Keratinocyte (primary cell): ENCODE results near the gene SIM2. TPM values are rescaled to one million over a fixed set of nuclear protein-coding genes. Genes with fewer than 3 reads are reported as not detected.
A peak's percentile ranks its signal among the peaks of the same experiment; 100 is the strongest.

Source experiments
- DNase-seq: peaks from one replicate; pipeline ENCODE4 v3.0.0-alpha.2; 2011; ENCODE audit warnings: low read depth, missing footprints, low spot score
- FAIRE-seq: peaks from 2 replicates; lab custom pipeline; 2011; peaks lifted over from hg19 to GRCh38; lab: Jason Lieb, UNC
- H2AFZ ChIP-seq: 2 replicates; pipeline ENCODE4 v1.6.0; 2012; ENCODE audit warnings: low read length, control low read depth, inconsistent platforms; ENCODE audit not compliant: control insufficient read depth
- H3K27ac ChIP-seq: 2 replicates; pipeline ENCODE4 v1.5.1; 2011; ENCODE audit warnings: low read length; ENCODE audit not compliant: control insufficient read depth, insufficient read depth
- H3K27me3 ChIP-seq: 3 replicates; pipeline ENCODE4 v1.6.0; 2011; ENCODE audit warnings: low read length; ENCODE audit not compliant: control insufficient read depth, insufficient read depth; ENCODE audit errors: extremely low read depth
- H3K36me3 ChIP-seq, 2 experiments: 2 replicates in 1 of 2; 3 replicates in 1 of 2; pipeline ENCODE4 v1.5.1; 2011; ENCODE audit warnings: low read length in 2 of 2, mild to moderate bottlenecking in 1 of 2; ENCODE audit not compliant: control insufficient read depth in 2 of 2, insufficient read depth in 2 of 2; ENCODE audit errors: extremely low read depth in 1 of 2
- H3K4me1 ChIP-seq: 3 replicates; pipeline ENCODE4 v1.5.1; 2011; ENCODE audit warnings: low read length; ENCODE audit not compliant: control insufficient read depth, insufficient read depth; ENCODE audit errors: extremely low read depth
- H3K4me2 ChIP-seq: 3 replicates; pipeline ENCODE4 v1.6.0; 2011; ENCODE audit warnings: low read depth, low read length; ENCODE audit not compliant: control insufficient read depth, insufficient read depth; ENCODE audit errors: extremely low read depth
- H3K4me3 ChIP-seq, 3 experiments: fragments of 200-600 bp in 1 of 3; sonication (generic) in 1 of 3; 2 replicates in 2 of 3; 3 replicates in 1 of 3; pipeline ENCODE4 v1.5.1; 2011 to 2016; ENCODE audit warnings: low read length in 3 of 3, mild to moderate bottlenecking in 3 of 3, control low read depth in 2 of 3, inconsistent platforms in 1 of 3, low read depth in 1 of 3, mixed read lengths in 1 of 3, mixed run types in 1 of 3, moderate library complexity in 1 of 3; ENCODE audit not compliant: control insufficient read depth in 2 of 3, insufficient read depth in 2 of 3; ENCODE audit errors: extremely low read depth in 1 of 3
- H3K79me2 ChIP-seq: 2 replicates; pipeline ENCODE4 v1.6.0; 2012; ENCODE audit warnings: low read length; ENCODE audit not compliant: control insufficient read depth, insufficient read depth
- H3K9ac ChIP-seq: 3 replicates; pipeline ENCODE4 v1.6.0; 2011; ENCODE audit warnings: low read length; ENCODE audit not compliant: control insufficient read depth, insufficient read depth; ENCODE audit errors: extremely low read depth
- H3K9me1 ChIP-seq: 3 replicates; pipeline ENCODE4 v1.6.0; 2011; ENCODE audit warnings: low read length; ENCODE audit not compliant: control insufficient read depth, insufficient read depth; ENCODE audit errors: extremely low read depth
- H3K9me3 ChIP-seq: 2 replicates; pipeline ENCODE4 v1.5.1; 2012; ENCODE audit warnings: low read depth, low read length; ENCODE audit not compliant: control insufficient read depth
- H4K20me1 ChIP-seq: 3 replicates; pipeline ENCODE4 v1.6.0; 2011; ENCODE audit warnings: low read length; ENCODE audit not compliant: control insufficient read depth, insufficient read depth; ENCODE audit errors: extremely low read depth
- EZH2 ChIP-seq: IDR thresholded peaks from one replicate; pipeline ENCODE4 v1.6.1; 2012; ENCODE audit warnings: inconsistent platforms, mild to moderate bottlenecking, low read length, moderate library complexity
- dilution Hi-C: fragments of 300-500 bp; cut with MboI; formaldehyde crosslinking; loops from one replicate; pipeline ENCODE4 v1.7.0; 2020; ENCODE audit warnings: low sequenced_read_pairs; ENCODE audit not compliant: extremely low pct_ligation_motif_present
- polyA plus RNA-seq, 5 experiments: library from polyadenylated mRNA; depleted of rRNA in 3 of 5; stranded (reverse) in 3 of 5; stranded (forward) in 1 of 5; unstranded in 1 of 5; fragments of >200 nt; gene quantifications; 1 replicate in 1 of 5; 2 replicates in 3 of 5; 3 replicates in 1 of 5; pipeline versions ENCODE4 v1.2.1 to v1.2.3, GENCODE V29; 2011 to 2012; ENCODE audit warnings: missing spikeins in 2 of 5, low read depth in 1 of 5, low replicate concordance in 1 of 5
- TF ChIP-seq, protein P1 (sequence below), 3 experiments: IDR thresholded peaks in 1 of 3; conservative IDR thresholded peaks in 1 of 3; optimal IDR thresholded peaks in 1 of 3; 2 replicates in 2 of 3; 3 replicates in 1 of 3; pipeline versions ENCODE3 to v1.5.1; 2011; ENCODE audit warnings: low read length in 3 of 3, mild to moderate bottlenecking in 3 of 3, moderate library complexity in 2 of 3, control low read depth in 1 of 3, inconsistent platforms in 1 of 3; ENCODE audit not compliant: insufficient read depth in 2 of 3; ENCODE audit errors: extremely low read depth in 1 of 3

Gene SIM2
- polyA plus RNA-seq, 1 donor (not counting 4 experiments of a cell fraction or from before 2014, with no cell fraction given), result 0.05 TPM

GRCh38 chr21:36688324-36688723 is 10.6 kb upstream of the SIM2 start:
- Histone ChIP-seq H3K4me1 (no peaks in the 10 kb centered on the region), H3K79me2 (no peaks in the 10 kb centered on the region), H3K9ac (no peak overlapping the region), H3K27me3 (peaks cover 60% of the 10 kb centered on the region), H3K9me3 (no peaks in the 10 kb centered on the region), H4K20me1 (peaks cover 7% of the 10 kb centered on the region), H3K4me3 (no peak overlapping the region), H3K9me1 (no peaks in the 10 kb centered on the region), H3K36me3 (no peaks in the 10 kb centered on the region), H2AFZ (no peak overlapping the region), H3K27ac (no peak overlapping the region), H3K4me2 (no peak overlapping the region)
- dilution Hi-C loops, result no loop called here
- TF ChIP-seq, protein P1, sequence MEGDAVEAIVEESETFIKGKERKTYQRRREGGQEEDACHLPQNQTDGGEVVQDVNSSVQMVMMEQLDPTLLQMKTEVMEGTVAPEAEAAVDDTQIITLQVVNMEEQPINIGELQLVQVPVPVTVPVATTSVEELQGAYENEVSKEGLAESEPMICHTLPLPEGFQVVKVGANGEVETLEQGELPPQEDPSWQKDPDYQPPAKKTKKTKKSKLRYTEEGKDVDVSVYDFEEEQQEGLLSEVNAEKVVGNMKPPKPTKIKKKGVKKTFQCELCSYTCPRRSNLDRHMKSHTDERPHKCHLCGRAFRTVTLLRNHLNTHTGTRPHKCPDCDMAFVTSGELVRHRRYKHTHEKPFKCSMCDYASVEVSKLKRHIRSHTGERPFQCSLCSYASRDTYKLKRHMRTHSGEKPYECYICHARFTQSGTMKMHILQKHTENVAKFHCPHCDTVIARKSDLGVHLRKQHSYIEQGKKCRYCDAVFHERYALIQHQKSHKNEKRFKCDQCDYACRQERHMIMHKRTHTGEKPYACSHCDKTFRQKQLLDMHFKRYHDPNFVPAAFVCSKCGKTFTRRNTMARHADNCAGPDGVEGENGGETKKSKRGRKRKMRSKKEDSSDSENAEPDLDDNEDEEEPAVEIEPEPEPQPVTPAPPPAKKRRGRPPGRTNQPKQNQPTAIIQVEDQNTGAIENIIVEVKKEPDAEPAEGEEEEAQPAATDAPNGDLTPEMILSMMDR (optimal IDR thresholded peaks at IDR 0.05 in 1 of 3, IDR thresholded peaks at IDR 0.05 in 1 of 3, conservative IDR thresholded peaks at IDR 0.05 in 1 of 3; ENCODE audit: extremely low read depth in 1 of 3, insufficient read depth in 2 of 3, low read length in 3 of 3), result no peak
- TF ChIP-seq EZH2, result no peak
- no peak for FAIRE-seq
- DNase-seq, result no peak

DNA sequence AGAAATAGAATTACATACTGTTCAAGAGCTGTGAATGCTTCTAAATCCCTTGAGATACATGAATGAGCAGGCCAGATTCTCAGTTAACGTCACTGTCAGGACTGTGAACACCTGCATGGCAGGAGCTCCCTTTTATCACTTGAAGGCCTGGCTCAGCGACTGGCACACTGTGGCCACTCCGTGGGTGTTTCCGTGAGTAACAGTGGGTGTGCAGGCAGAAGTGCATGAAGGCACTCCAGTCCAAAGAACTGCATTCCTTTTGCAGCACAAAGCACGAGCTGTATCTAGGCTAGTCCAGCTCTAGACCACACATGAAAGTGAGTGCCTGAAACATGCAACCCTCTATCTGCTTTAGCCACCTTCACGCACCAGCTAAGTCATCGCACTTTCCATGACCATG is 9.6 kb upstream of the SIM2 start:
- no peak overlapping the region for H3K4me2 ChIP-seq
- H3K27ac ChIP-seq, result no peak overlapping the region
- H3K79me2 ChIP-seq, result no peaks in the 10 kb centered on the region
- H3K36me3 ChIP-seq, result no peaks in the 10 kb centered on the region
- no peak overlapping the region for H3K9ac ChIP-seq
- H3K4me1 ChIP-seq, result no peaks in the 10 kb centered on the region
- DNase-seq (no peak), FAIRE-seq (peak; percentile 55)
- H2AFZ ChIP-seq, result no peak overlapping the region
- H3K4me3 ChIP-seq, result no peak overlapping the region
- peaks cover 7% of the 10 kb centered on the region for H4K20me1 ChIP-seq
- no peaks in the 10 kb centered on the region for H3K9me1 ChIP-seq
- dilution Hi-C loops, result no loop called here
- no peak for TF ChIP-seq EZH2
- TF ChIP-seq, protein P1 (optimal IDR thresholded peaks at IDR 0.05 in 1 of 3, IDR thresholded peaks at IDR 0.05 in 1 of 3, conservative IDR thresholded peaks at IDR 0.05 in 1 of 3; ENCODE audit: extremely low read depth in 1 of 3, insufficient read depth in 2 of 3, low read length in 3 of 3), result no peak
- H3K27me3 ChIP-seq, result peaks cover 70% of the 10 kb centered on the region
- H3K9me3 ChIP-seq, result no peaks in the 10 kb centered on the region
